ENCODE measurements around the gene PAM16. TPM values are rescaled to one million over a fixed set of nuclear protein-coding genes. Genes with fewer than 3 reads are reported as not detected.

The PAM16 gene
- total and polyA plus RNA-seq, 2 of the 8 experiments (the other 6 are each of a cell fraction or from before 2014, with no cell fraction given) = 78.3 to 198 TPM

GRCh38 chr16:4328046-4328781, 22.9 kb downstream of the PAM16 start:
- H4K5ac ChIP-seq (ENCODE audit: insufficient read length, low read depth, low read length) = peak overlapping the region; percentile 59
- peak overlapping the region; percentile 82; the same call in 1 of the 2 replicates for H4K8ac ChIP-seq (ENCODE audit: extremely low read depth, insufficient read depth, low read length)
- H3K27me3 ChIP-seq (replicated peaks in 1 of 4; ENCODE audit: control insufficient read depth in 3 of 4, extremely low read depth in 1 of 4, insufficient read depth in 3 of 4, low read length in 3 of 4) = no peaks in the 10 kb centered on the region
- H3K23ac ChIP-seq (ENCODE audit: insufficient read length) = no peak overlapping the region
- 0 out of 2 replicates have a peak overlapping the region, but pooled peaks have one; percentile 40 for H2AK5ac ChIP-seq (ENCODE audit: low read depth, low read length)
- no peak overlapping the region for H2BK120ac ChIP-seq (replicated peaks; ENCODE audit: low read depth, low read length)
- no peak overlapping the region for H3K14ac ChIP-seq (ENCODE audit: insufficient read length)
- FAIRE-seq (no peak), DNase-seq (ENCODE audit: low read depth in 1 of 2, low spot score in 2 of 2) (peak in 1 of 2 experiments; percentile 84)
- H2BK5ac ChIP-seq (ENCODE audit: low read depth, low read length) = peak overlapping the region; percentile 71; the same call in 1 of the 2 replicates
- peaks cover 7% of the 10 kb centered on the region; the same call in 1 of the 2 replicates for H3K79me1 ChIP-seq (ENCODE audit: low read depth, low read length)
- peak overlapping the region; percentile 72; the same call in 1 of the 2 replicates for H2BK15ac ChIP-seq (ENCODE audit: low read length)
- H3K9ac ChIP-seq (replicated peaks in 1 of 4; ENCODE audit: extremely low read depth in 1 of 4, low read depth in 3 of 4, low read length in 3 of 4) = peak overlapping the region in 3 of 4 experiments; percentile 54 to 71 (median 62); a peak in 5 of 7 replicates
- H2AFZ ChIP-seq (ENCODE audit: low read length) = no peak overlapping the region
- no peaks in the 10 kb centered on the region for H3K9me3 ChIP-seq (ENCODE audit: insufficient read depth in 2 of 2, low read depth in 1 of 2, low read length in 1 of 2)
- peaks cover 6 to 17% of the 10 kb centered on the region in 2 experiments for H4K20me1 ChIP-seq (replicated peaks in 1 of 2; ENCODE audit: control insufficient read depth in 1 of 2, insufficient read depth in 2 of 2, low read length in 2 of 2)
- H3K4ac ChIP-seq (replicated peaks; ENCODE audit: insufficient read length, low read depth, low read length) = peak overlapping the region; percentile 89
- H3K27ac ChIP-seq (ENCODE audit: low read depth, low read length) = no peak overlapping the region
- peak overlapping the region; percentile 55 for H4K91ac ChIP-seq (replicated peaks; ENCODE audit: insufficient read length, low read length)
- H3K18ac ChIP-seq (ENCODE audit: extremely low read depth, low read length) = peak overlapping the region; percentile 97
- WGBS, 2 experiments (ENCODE audit: extremely low coverage in 1 of 2, insufficient coverage in 1 of 2, insufficient read length in 1 of 2, insufficient replicate concordance in 2 of 2, low coverage in 1 of 2, low lambda C conversion rate in 2 of 2, missing lambda C conversion rate in 1 of 2) = 18% methylated on average over 24 of the region's 30 CpGs; no CpG with 5 or more reads in 1 of the 2 experiments
- H2BK12ac ChIP-seq (ENCODE audit: low read depth, low read length) = peak overlapping the region; percentile 80; the same call in 1 of the 2 replicates
- H3K36me3 ChIP-seq (ENCODE audit: control insufficient read depth in 2 of 4, insufficient read depth in 4 of 4, low read length in 3 of 4) = no peaks in the 10 kb centered on the region
- peak overlapping the region; percentile 51 to 94 for H3K4me2 ChIP-seq (ENCODE audit: insufficient read depth in 1 of 2, low read depth in 2 of 2, low read length in 2 of 2)
- H3K79me2 ChIP-seq (ENCODE audit: control insufficient read depth in 1 of 2, insufficient read depth in 2 of 2, low read length in 2 of 2) = peaks cover 0 to 26% of the 10 kb centered on the region in 2 experiments; a peak in 2 of 4 replicates
- POLR2A ChIA-PET (ENCODE audit: partially characterized antibody) = interaction anchor here (0.6 to 16.2 kb wide), 15 partner anchors 11 to 74 kb away, joined by 3 to 154 read pairs (median 5); partner anchors contain the start of genes GLIS2, PAM16 and TFAP4
- peaks cover 5 to 28% (median 20%) of the 10 kb centered on the region in 4 experiments for H3K4me1 ChIP-seq (replicated peaks in 1 of 4; ENCODE audit: control insufficient read depth in 3 of 4, insufficient read depth in 4 of 4, low read length in 3 of 4)
- H3K4me3 ChIP-seq (ENCODE audit: extremely low read depth in 1 of 4, insufficient read depth in 2 of 4, low read depth in 3 of 4, low read length in 4 of 4) = peak overlapping the region; percentile 32 to 71 (median 42)
- H2BK20ac ChIP-seq (ENCODE audit: low read length) = peak overlapping the region; percentile 18; the same call in 1 of the 2 replicates
- H3K56ac ChIP-seq (replicated peaks; ENCODE audit: insufficient read length, low read depth, low read length) = peak overlapping the region; percentile 44
- peaks cover 3% of the 10 kb centered on the region; the same call in 1 of the 2 replicates for H3K23me2 ChIP-seq (ENCODE audit: low read depth, low read length)
- CTCF ChIA-PET (ENCODE audit: partially characterized antibody) = interaction anchor here (0.6 to 17.1 kb wide), 23 partner anchors 11 to 345 kb away, joined by 3 to 211 read pairs (median 4); partner anchors contain the start of genes GLIS2 and TFAP4
- TF ChIP-seq KDM4A (IDR thresholded peaks at IDR 0.05; ENCODE audit: low read depth, low read length, severe bottlenecking) (peak; percentile 52), SAP30 (IDR thresholded peaks at IDR 0.05; ENCODE audit: insufficient read depth, insufficient replicate concordance, low read length) (no peak), TAF1 (IDR thresholded peaks at IDR 0.05; ENCODE audit: low read depth, low read length) (peak; percentile 51), RAD21 (IDR thresholded peaks at IDR 0.05 in 1 of 2, conservative IDR thresholded peaks at IDR 0.05 in 1 of 2; ENCODE audit: low read depth in 2 of 2, low read length in 2 of 2) (peak; percentile 70 to 82), SIN3A (conservative IDR thresholded peaks at IDR 0.05 in 1 of 2, IDR thresholded peaks at IDR 0.05 in 1 of 2; ENCODE audit: low read depth in 1 of 2, low read length in 2 of 2) (no peak; a peak in 1 of 4 replicates), CHD2 (IDR thresholded peaks at IDR 0.05; ENCODE audit: low read length) (no peak), ASH2L (IDR thresholded peaks at IDR 0.05; ENCODE audit: low read length) (peak; percentile 48)
